Measurements from ENCODE around the gene TMCO5A.

DNA sequence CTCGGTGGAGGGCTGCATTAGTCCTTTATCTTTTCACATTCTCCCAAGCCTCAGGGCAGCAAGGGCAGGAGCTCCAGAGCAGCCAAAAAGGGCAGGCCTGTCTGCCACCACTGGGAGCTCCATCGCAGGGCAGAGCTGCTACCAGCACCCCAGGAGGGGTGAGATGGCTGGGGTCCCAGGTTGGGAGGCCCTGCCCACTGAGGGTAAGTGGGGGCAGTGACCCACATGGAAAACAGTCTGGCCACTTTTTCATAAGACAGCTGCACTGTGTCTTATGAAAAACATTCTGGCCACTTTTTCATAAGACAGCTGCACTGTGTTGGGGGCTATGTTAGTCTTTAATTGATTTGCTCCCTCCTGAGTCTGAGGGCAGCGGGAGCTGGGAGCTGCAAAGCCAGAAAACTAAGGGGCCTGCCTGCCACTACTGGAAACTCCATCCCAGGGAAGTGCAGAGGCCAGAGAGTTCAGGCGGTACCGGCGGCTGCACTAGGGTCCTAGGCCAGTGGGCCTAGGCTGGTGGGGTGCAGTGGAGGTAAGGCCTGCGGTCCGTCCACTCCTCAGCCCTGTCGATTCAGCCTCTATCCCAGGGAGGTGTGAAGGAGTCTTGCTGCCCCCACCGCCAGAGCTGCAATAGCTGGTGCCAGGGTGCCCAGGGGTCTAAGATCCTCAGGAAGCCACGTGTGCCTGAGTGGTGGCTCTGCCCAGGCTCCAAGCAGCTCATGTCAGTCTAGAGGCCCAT is 45.4 kb downstream of the TMCO5A start:
- TF ChIP-seq POLR2A (IDR thresholded peaks at IDR 0.05) (no peak), CTCF (IDR thresholded peaks at IDR 0.05 in 8 of 11, conservative IDR thresholded peaks at IDR 0.05 in 3 of 11) (no peak)
